Testis (tissue), 5 donors: ENCODE measurements around the gene SIRPG. TPM values are rescaled to one million over a fixed set of nuclear protein-coding genes. Genes with fewer than 3 reads are reported as not detected.
"Not testable (repeated sequence)": the region's sequence is repeated elsewhere in the genome, so short reads cannot be mapped to it uniquely, and the experiment has no call there.

Experiments
- DNase-seq: peaks from one replicate; pipeline ENCODE4 v3.0.0-alpha.2; 2019
- H3K27ac ChIP-seq, 2 donors: fragments of 200-600 bp; sonication (generic); one replicate each; pipeline ENCODE4 v1.5.1; 2019
- H3K27me3 ChIP-seq: fragments of 200-600 bp; sonication (generic); one replicate; pipeline ENCODE4 v1.5.1; 2019
- H3K36me3 ChIP-seq: fragments of 200-600 bp; sonication (generic); one replicate; pipeline ENCODE4 v1.5.1; 2017; ENCODE audit warnings: low read depth; ENCODE audit errors: missing control alignments
- H3K4me1 ChIP-seq: fragments of 200-600 bp; sonication (generic); one replicate; pipeline ENCODE4 v1.5.1; 2019
- H3K4me3 ChIP-seq, 2 donors: fragments of 200-600 bp; sonication (generic); one replicate each; pipeline ENCODE4 v1.5.1; 2017 to 2019
- H3K9me3 ChIP-seq: fragments of 200-600 bp; sonication (generic); one replicate; pipeline ENCODE4 v1.5.1; 2017
- POLR2A ChIP-seq: fragments of 450-650 bp; IDR thresholded peaks from one replicate; pipeline ENCODE4 v1.6.1; 2017; ENCODE audit warnings: antibody characterized with exemption, mild to moderate bottlenecking, moderate library complexity
- WGBS, 2 donors: methylation state at CpG; one replicate each; pipeline ENCODE4 v1.1.5; 2018; 5-methylcytosine and 5-hydroxymethylcytosine counted together
- intact Hi-C: fragments of 100-400 bp; cut with DNase I; formaldehyde crosslinking; loops from one replicate; pipeline ENCODE4 v1.15.1; 2023; ENCODE audit warnings: low total_unique reads
- long read RNA-seq, 2 donors: transcript quantifications; one replicate each; lab custom pipeline, GENCODE V29; 2026
- polyA plus RNA-seq: library from polyadenylated mRNA; stranded (reverse); fragments of 350-450 nt; fragmentation: Illumina TruSeq; extraction: RNeasy Lipid Tissue Mini Kit (QIAGEN cat#74804); gene quantifications from one replicate; pipeline ENCODE4 v1.2.3, GENCODE V29; 2014; ENCODE audit warnings: low read depth, low replicate concordance; ENCODE audit not compliant: insufficient read depth
- total RNA-seq, 2 donors: library from RNA; depleted of rRNA; stranded (reverse); fragments of >200 nt; gene quantifications; one replicate each; pipeline ENCODE4 v1.2.3, GENCODE V29; 2016
- TF ChIP-seq, protein P1 (sequence below), 3 experiments: fragments of 450-650 bp in 2 of 3; fragments of 200-600 bp in 1 of 3; sonication (generic) in 1 of 3; IDR thresholded peaks; one replicate each; pipeline ENCODE4 v1.5.1; 2016 to 2019; ENCODE audit warnings: antibody characterized with exemption in 3 of 3, mild to moderate bottlenecking in 2 of 3, moderate library complexity in 1 of 3

The SIRPG gene
- total RNA-seq (1 to 10 TPM; 1.1 to 3.4 TPM), polyA plus RNA-seq (13.9 TPM)
- long read RNA-seq, donor 1: 0 reads
- long read RNA-seq, donor 2: 0 reads

DNA sequence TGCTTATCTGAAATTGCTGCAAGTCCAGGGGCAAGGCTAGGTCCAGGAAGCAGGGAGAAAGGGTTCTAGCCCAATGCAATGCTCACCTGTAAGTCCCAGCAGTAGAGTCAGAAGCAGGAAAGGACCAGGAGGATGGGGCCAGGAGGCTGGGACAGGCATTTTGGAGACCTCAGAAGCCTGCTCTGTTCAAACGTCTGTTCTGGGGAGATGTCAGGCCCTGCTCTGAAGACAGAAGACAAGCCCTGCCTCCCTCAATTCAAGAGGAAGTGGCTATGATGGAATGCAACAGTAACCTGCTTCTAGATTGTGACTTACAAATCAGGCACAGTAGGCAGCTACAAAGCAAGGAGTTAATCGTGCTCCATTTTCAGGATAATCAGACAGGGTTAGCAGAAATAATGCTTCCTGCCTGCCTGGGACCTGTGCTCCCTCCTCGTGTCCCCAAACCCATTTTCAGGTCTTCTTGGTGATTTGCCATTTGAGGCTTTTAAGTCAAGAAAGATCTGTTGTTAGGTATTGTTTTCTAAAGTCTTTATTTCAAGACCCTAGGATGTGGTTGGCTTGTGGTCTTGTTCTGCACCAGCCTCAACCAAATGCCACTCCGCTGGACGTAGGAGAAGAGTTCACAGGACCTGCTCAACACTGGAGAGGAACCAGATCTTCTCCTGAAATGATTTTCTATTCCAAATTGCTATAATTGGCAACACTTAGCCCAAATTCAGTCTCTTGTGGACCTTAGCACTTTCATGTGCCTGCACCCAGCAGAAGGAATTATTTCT is at the start of gene SIRPG:
Gene SIRPG (minus strand): TSS at position 224 of the 779 bp plus-strand sequence. CDS start 65 bp downstream, at position 159.
- whole genome bisulfite sequencing, 2 donors: 70% methylated on average over 5 of the region's 5 CpGs
- intact Hi-C loops: no loop called here
- Histone ChIP-seq H3K27ac (no peak within 1 kb of the TSS), H3K4me3 (no peak within 1 kb of the TSS), H3K4me1 (no peaks in the 10 kb centered on the region), H3K27me3 (no peaks in the 10 kb centered on the region), H3K9me3 (no peaks in the 10 kb centered on the region), H3K36me3 (no peaks in the 10 kb centered on the region)
- TF ChIP-seq, protein P1, sequence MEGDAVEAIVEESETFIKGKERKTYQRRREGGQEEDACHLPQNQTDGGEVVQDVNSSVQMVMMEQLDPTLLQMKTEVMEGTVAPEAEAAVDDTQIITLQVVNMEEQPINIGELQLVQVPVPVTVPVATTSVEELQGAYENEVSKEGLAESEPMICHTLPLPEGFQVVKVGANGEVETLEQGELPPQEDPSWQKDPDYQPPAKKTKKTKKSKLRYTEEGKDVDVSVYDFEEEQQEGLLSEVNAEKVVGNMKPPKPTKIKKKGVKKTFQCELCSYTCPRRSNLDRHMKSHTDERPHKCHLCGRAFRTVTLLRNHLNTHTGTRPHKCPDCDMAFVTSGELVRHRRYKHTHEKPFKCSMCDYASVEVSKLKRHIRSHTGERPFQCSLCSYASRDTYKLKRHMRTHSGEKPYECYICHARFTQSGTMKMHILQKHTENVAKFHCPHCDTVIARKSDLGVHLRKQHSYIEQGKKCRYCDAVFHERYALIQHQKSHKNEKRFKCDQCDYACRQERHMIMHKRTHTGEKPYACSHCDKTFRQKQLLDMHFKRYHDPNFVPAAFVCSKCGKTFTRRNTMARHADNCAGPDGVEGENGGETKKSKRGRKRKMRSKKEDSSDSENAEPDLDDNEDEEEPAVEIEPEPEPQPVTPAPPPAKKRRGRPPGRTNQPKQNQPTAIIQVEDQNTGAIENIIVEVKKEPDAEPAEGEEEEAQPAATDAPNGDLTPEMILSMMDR (IDR thresholded peaks at IDR 0.05): no peak
- no peak for TF ChIP-seq POLR2A
- no peak for DNase-seq

DNA sequence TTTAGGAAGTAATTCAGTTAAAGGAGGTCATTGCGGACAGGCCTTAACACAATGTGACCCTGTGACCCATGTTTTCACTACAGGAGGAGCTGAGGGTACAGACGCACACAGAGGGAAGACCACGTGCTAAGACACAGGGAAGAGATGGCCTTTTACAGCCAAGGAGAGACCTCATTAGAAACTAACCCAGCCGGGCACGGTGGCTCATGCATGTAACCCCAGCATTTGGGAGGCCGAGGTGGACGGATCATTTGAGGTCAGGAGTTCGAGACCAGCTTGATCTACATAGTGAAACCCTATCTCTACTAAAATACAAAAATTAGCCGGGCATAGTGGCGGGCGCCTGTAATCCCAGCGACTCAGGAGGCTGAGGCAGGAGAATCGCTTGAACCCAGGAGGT is 49.3 kb upstream of the SIRPG start:
- H3K4me1 ChIP-seq, H3K36me3 ChIP-seq, intact Hi-C loops, H3K4me3 ChIP-seq, H3K27me3 ChIP-seq, H3K27ac ChIP-seq, H3K9me3 ChIP-seq, DNase-seq: not testable (repeated sequence)
- WGBS, 2 donors: 78 to 84% methylated on average over 12 to 13 of the region's 13 CpGs

DNA sequence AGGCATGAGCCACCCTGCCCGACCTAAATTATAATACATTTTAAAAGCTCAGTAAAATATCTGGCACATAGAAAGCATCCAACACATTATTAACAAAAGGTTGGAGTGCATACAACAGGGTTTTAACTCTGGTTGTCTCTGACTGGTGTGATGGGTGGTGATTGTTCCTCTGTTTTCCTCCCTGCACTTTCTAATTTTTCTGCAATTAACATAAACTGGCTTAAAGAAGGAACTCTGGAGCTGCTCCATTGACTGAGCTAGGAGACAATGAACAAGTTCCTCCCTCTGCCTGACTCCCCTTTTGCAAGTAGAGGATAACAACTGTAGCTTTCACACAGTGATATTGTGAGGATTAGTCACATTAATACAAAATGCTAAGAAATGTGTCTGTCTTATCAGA is 48.5 kb upstream of the SIRPG start:
- no peaks in the 10 kb centered on the region for H3K27me3 ChIP-seq
- H3K27ac ChIP-seq: no peak overlapping the region
- intact Hi-C loops: no loop called here
- H3K4me3 ChIP-seq: no peak overlapping the region
- WGBS, 2 donors: 75 to 82% methylated on average over 1 of the region's 1 CpG
- H3K9me3 ChIP-seq: no peaks in the 10 kb centered on the region
- no peaks in the 10 kb centered on the region for H3K4me1 ChIP-seq
- no peaks in the 10 kb centered on the region for H3K36me3 ChIP-seq
- no peak for DNase-seq
- TF ChIP-seq, protein P1 (IDR thresholded peaks at IDR 0.05): no peak
- TF ChIP-seq POLR2A: no peak

DNA sequence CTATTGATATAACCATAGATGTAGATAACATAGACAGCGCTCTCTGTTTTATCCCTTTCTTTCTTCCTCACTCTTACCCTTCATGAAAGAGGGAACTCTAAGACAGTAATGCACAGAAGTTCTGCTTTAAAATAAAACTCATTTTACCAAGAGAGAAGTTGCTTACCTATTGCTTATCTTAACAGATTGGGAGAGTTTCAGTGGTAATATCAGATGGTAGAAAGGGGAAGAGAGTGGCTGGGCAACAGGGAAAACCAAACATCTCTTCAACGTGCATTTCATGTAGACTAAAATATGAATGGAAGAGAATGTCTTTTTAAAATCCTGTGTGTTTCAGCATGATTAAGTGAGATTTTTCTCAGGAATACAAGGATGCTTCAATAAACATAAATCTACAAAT is 45.3 kb upstream of the SIRPG start:
- 47 to 50% methylated on average over 2 of the region's 2 CpGs for WGBS, 2 donors
- H3K9me3 ChIP-seq: no peaks in the 10 kb centered on the region
- intact Hi-C loops: no loop called here
- no peak for TF ChIP-seq POLR2A
- TF ChIP-seq, protein P1 (IDR thresholded peaks at IDR 0.05): no peak
- DNase-seq: no peak
- no peaks in the 10 kb centered on the region for H3K27me3 ChIP-seq
- H3K4me1 ChIP-seq: no peaks in the 10 kb centered on the region
- no peak overlapping the region for H3K27ac ChIP-seq
- no peak overlapping the region for H3K4me3 ChIP-seq
- H3K36me3 ChIP-seq: no peaks in the 10 kb centered on the region

DNA sequence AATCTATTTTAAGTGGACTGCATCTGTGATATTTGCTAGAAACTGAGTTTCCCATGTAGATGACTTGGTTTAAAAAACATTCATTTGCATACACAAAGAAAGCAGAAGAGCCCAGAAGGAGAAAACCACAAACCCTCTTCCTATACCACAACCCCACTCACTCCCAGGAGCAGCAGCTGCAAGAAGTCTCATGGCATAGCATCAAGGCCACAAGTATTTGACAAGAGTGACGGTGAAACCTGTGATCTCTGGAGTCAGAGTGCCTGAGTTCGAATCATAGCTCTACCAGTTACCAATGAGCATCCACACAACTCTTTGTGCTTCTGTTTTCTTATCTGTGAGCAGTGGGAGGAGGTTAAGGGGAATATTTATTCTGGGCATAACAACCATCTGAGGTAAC is 44.7 kb upstream of the SIRPG start:
- DNase-seq: no peak
- Histone ChIP-seq H3K9me3 (no peaks in the 10 kb centered on the region), H3K27ac (no peak overlapping the region), H3K27me3 (no peaks in the 10 kb centered on the region), H3K36me3 (no peaks in the 10 kb centered on the region), H3K4me3 (no peak overlapping the region), H3K4me1 (no peaks in the 10 kb centered on the region)
- WGBS, 2 donors: 83 to 94% methylated on average over 2 of the region's 2 CpGs
- TF ChIP-seq, protein P1 (IDR thresholded peaks at IDR 0.05): no peak
- no peak for TF ChIP-seq POLR2A
- intact Hi-C loops: no loop called here
